HepG2 (cell line): Measurements from ENCODE around the gene ZBTB44. TPM values are rescaled to one million over a fixed set of nuclear protein-coding genes. Genes with fewer than 3 reads are reported as not detected.

Source experiments
- ATAC-seq: fragments of 200-7000 bp; cut with Tn5 transposase; 3 replicates; pipeline ENCODE4 v1.9.1; 2020; ENCODE audit warnings: mild to moderate bottlenecking, moderate library complexity
- BruUV-seq: library from RNA; stranded (reverse); fragments of 400-500 nt; replicated peaks from 2 replicates; lab custom pipeline; 2021; lab: Mats Ljungman, UMichigan
- CTCF ChIA-PET: fragments of 300-600 bp; formaldehyde crosslinking; extraction: SDS; loops from one replicate; lab custom pipeline; 2021; ENCODE audit warnings: low total read pairs, inconsistent platforms, low intra/inter-chr PET ratio; lab: Yijun Ruan, JAX
- POLR2A ChIA-PET: fragments of 350-600 bp; sonication (Branson Sonifier 250); formaldehyde crosslinking; loops from one replicate; lab custom pipeline; 2020; ENCODE audit warnings: antibody characterized with exemption, inconsistent platforms; lab: Yijun Ruan, JAX
- DNase-seq: peaks from one replicate; pipeline ENCODE4 v3.0.0-alpha.2; 2015; ENCODE audit warnings: low spot score
- FAIRE-seq: peaks from 3 replicates; lab custom pipeline; 2011; peaks lifted over from hg19 to GRCh38; lab: Jason Lieb, UNC
- H2AFZ ChIP-seq: one replicate; pipeline ENCODE4 v1.6.1; 2011; ENCODE audit warnings: low read length, inconsistent platforms
- H3K27ac ChIP-seq: fragments of 300-600 bp; 3 replicates; pipeline ENCODE4 v1.8.0; 2011; ENCODE audit warnings: mixed run types, mild to moderate bottlenecking, mixed read lengths, low read length, inconsistent platforms; ENCODE audit not compliant: insufficient read depth; ENCODE audit errors: extremely low read length
- H3K27me3 ChIP-seq, 2 experiments: fragments of 200-600 bp in 1 of 2; 2 replicates in 1 of 2; 3 replicates in 1 of 2; pipeline versions ENCODE4 v1.6.0 to v1.8.0; 2011; ENCODE audit warnings: low read length in 2 of 2, mild to moderate bottlenecking in 2 of 2, moderate library complexity in 2 of 2, inconsistent platforms in 1 of 2; ENCODE audit not compliant: insufficient read depth in 2 of 2, control insufficient read depth in 1 of 2
- H3K36me3 ChIP-seq, 2 experiments: fragments of 200-600 bp in 1 of 2; replicated peaks in 1 of 2; 2 replicates in 1 of 2; 3 replicates in 1 of 2; pipeline versions ENCODE4 v1.5.1 to v1.8.0; 2011; ENCODE audit warnings: low read length in 2 of 2, inconsistent platforms in 1 of 2; ENCODE audit not compliant: insufficient read depth in 2 of 2, control insufficient read depth in 1 of 2
- H3K4me1 ChIP-seq: 2 replicates; pipeline ENCODE4 v1.5.1; 2012; ENCODE audit warnings: low read length, inconsistent platforms; ENCODE audit not compliant: insufficient read depth
- H3K4me2 ChIP-seq: 2 replicates; pipeline ENCODE4 v1.6.0; 2011; ENCODE audit warnings: low read depth, low read length, inconsistent platforms
- H3K4me3 ChIP-seq, 3 experiments: fragments of 200-600 bp in 1 of 3; sonication (generic), shearing (Covaris generic) in 1 of 3; replicated peaks in 1 of 3; 2 replicates each; pipeline ENCODE4 v1.5.1; 2011 to 2016; ENCODE audit warnings: low read length in 3 of 3, inconsistent platforms in 2 of 3, low read depth in 2 of 3, mild to moderate bottlenecking in 2 of 3, control low read depth in 1 of 3, mixed read lengths in 1 of 3; ENCODE audit not compliant: insufficient read depth in 1 of 3
- H3K79me2 ChIP-seq: one replicate; pipeline ENCODE4 v1.6.1; 2011; ENCODE audit warnings: low read length, inconsistent platforms; ENCODE audit not compliant: insufficient read depth
- H3K9ac ChIP-seq: 2 replicates; pipeline ENCODE4 v1.6.0; 2011; ENCODE audit warnings: mild to moderate bottlenecking, low read depth, low read length, inconsistent platforms; ENCODE audit not compliant: insufficient read depth
- H3K9me3 ChIP-seq: 2 replicates; pipeline ENCODE4 v1.5.1; 2012; ENCODE audit warnings: mild to moderate bottlenecking, low read length
- H4K20me1 ChIP-seq: 2 replicates; pipeline ENCODE4 v1.6.0; 2011; ENCODE audit warnings: inconsistent platforms, mild to moderate bottlenecking, low read length, moderate library complexity; ENCODE audit not compliant: insufficient read depth
- ATRX ChIP-seq: sonication (generic); formaldehyde crosslinking; IDR thresholded peaks from 2 replicates; pipeline ENCODE4 v1.4.0; 2020; ENCODE audit warnings: missing genetic modification reagents, borderline replicate concordance
- DPF2 ChIP-seq: sonication (generic); formaldehyde crosslinking; IDR thresholded peaks from 2 replicates; pipeline ENCODE4 v1.4.0; 2020; ENCODE audit warnings: mild to moderate bottlenecking, low read depth, missing genetic modification reagents, borderline replicate concordance
- FIP1L1 ChIP-seq: fragments of 200-400 bp; formaldehyde crosslinking; IDR thresholded peaks from 2 replicates; pipeline ENCODE4 v1.6.1; 2018; ENCODE audit warnings: low read depth, mild to moderate bottlenecking, low read length, moderate library complexity, borderline replicate concordance; ENCODE audit not compliant: insufficient read depth
- KAT2B ChIP-seq: fragments of 150-350 bp; IDR thresholded peaks from 2 replicates; pipeline ENCODE4 v1.6.1; 2014; ENCODE audit warnings: low read depth, low read length, borderline replicate concordance
- ONECUT2 ChIP-seq: sonication (generic); formaldehyde crosslinking; IDR thresholded peaks from 2 replicates; pipeline ENCODE4 v1.4.0; 2020; ENCODE audit warnings: missing genetic modification reagents
- PHB2 ChIP-seq: fragments of 450-650 bp; IDR thresholded peaks from 2 replicates; pipeline ENCODE4 v1.6.1; 2018; ENCODE audit not compliant: partially characterized antibody
- ZBTB3 ChIP-seq: sonication (generic); formaldehyde crosslinking; IDR thresholded peaks from 2 replicates; pipeline ENCODE4 v1.4.0; 2020; ENCODE audit warnings: low read depth, mild to moderate bottlenecking, moderate library complexity, missing genetic modification reagents, borderline replicate concordance
- ZNF496 ChIP-seq: sonication (generic); formaldehyde crosslinking; IDR thresholded peaks from 2 replicates; pipeline ENCODE4 v1.8.1; 2023; ENCODE audit warnings: mild to moderate bottlenecking, moderate library complexity, missing genetic modification reagents; ENCODE audit not compliant: insufficient replicate concordance
- ZNF510 ChIP-seq: sonication (generic); formaldehyde crosslinking; IDR thresholded peaks from 2 replicates; pipeline ENCODE4 v1.4.0; 2020; ENCODE audit warnings: low read depth, mild to moderate bottlenecking, missing genetic modification reagents
- ZNF546 ChIP-seq: sonication (generic); formaldehyde crosslinking; conservative IDR thresholded peaks from 2 replicates; pipeline ENCODE4 v1.8.1; 2023; ENCODE audit warnings: mild to moderate bottlenecking, missing genetic modification reagents
- ZNF746 ChIP-seq: sonication (generic); formaldehyde crosslinking; IDR thresholded peaks from 2 replicates; pipeline ENCODE4 v1.8.0; 2022; ENCODE audit warnings: mild to moderate bottlenecking, missing genetic modification reagents
- WGBS: methylation state at CpG from one replicate; pipeline ENCODE4 v1.1.6; 2017; ENCODE audit warnings: low lambda C conversion rate; 5-methylcytosine and 5-hydroxymethylcytosine counted together
- in situ Hi-C: cut with HindIII; loops from 2 replicates; pipeline ENCODE4 v1.10.0; 2017; ENCODE audit warnings: low pct_unique_long_range_greater_than_20kb; ENCODE audit not compliant: extremely low pct_ligation_motif_present
- intact Hi-C: fragments of 100-400 bp; cut with micrococcal nuclease; formaldehyde crosslinking; loops from one replicate; pipeline ENCODE4 v1.10.0; 2022; ENCODE audit not compliant: unreplicated experiment
- polyA plus RNA-seq, 8 experiments: library from polyadenylated mRNA; depleted of rRNA in 3 of 8; stranded (reverse) in 7 of 8; unstranded in 1 of 8; fragments of >200 nt; fragmentation: Illumina TruSeq in 4 of 8; extraction: Trizol in 4 of 8; gene quantifications; 2 replicates each; pipeline versions ENCODE4 v1.2.1 to v1.2.3, GENCODE V29; 2011 to 2016; ENCODE audit warnings: low read depth in 4 of 8, missing spikeins in 1 of 8, mixed read lengths in 1 of 8; ENCODE audit not compliant: insufficient read depth in 1 of 8
- total RNA-seq, 5 experiments: library from RNA; depleted of rRNA; stranded (reverse); fragments of >200 nt; fragmentation: Illumina TruSeq; extraction: Trizol; gene quantifications; 2 replicates each; pipeline ENCODE4 v1.2.3, GENCODE V29; 2016; ENCODE audit warnings: low read depth in 1 of 5
- TF ChIP-seq, protein P1 (sequence below): sonication (generic); formaldehyde crosslinking; IDR thresholded peaks from 2 replicates; pipeline ENCODE4 v1.9.0; 2021; ENCODE audit warnings: missing genetic modification reagents, borderline replicate concordance
- TF ChIP-seq, protein P2 (sequence below): sonication (generic); formaldehyde crosslinking; IDR thresholded peaks from 2 replicates; pipeline ENCODE4 v1.5.1; 2020; ENCODE audit warnings: missing genetic modification reagents, mild to moderate bottlenecking, borderline replicate concordance
- TF ChIP-seq, protein P3 (sequence below): sonication (generic); formaldehyde crosslinking; IDR thresholded peaks from 2 replicates; pipeline ENCODE4 v1.5.0; 2020; ENCODE audit warnings: missing genetic modification reagents
- TF ChIP-seq, protein P4 (sequence below): IDR thresholded peaks from 2 replicates; pipeline ENCODE4 v1.6.1; 2016; ENCODE audit warnings: low read depth

Gene ZBTB44
- total and polyA plus RNA-seq, 2 of the 13 experiments (the other 11 are each of a cell fraction or from before 2014, with no cell fraction given) = 22.8 to 23.6 TPM

DNA sequence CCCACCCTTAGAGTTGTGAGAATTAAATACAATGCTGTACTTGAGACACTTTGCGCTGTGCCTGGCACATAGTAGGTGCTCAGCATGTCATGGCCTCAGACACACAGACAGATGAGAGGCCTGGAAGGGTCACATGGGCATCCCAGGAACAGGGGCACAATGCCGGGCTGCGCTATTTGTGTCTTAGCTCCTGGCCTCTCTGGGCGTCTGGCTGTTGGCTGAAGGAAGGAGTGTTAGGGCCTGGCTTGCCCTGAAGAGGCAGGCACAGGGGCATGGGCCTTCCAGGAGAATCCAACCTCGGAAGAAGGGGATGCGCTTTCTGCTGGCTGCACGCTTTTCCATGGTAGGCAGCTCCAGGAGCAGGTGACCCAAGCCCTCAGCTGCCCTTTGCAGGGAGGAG, 113.7 kb downstream of the ZBTB44 start (continued):
- TF ChIP-seq, protein P1, sequence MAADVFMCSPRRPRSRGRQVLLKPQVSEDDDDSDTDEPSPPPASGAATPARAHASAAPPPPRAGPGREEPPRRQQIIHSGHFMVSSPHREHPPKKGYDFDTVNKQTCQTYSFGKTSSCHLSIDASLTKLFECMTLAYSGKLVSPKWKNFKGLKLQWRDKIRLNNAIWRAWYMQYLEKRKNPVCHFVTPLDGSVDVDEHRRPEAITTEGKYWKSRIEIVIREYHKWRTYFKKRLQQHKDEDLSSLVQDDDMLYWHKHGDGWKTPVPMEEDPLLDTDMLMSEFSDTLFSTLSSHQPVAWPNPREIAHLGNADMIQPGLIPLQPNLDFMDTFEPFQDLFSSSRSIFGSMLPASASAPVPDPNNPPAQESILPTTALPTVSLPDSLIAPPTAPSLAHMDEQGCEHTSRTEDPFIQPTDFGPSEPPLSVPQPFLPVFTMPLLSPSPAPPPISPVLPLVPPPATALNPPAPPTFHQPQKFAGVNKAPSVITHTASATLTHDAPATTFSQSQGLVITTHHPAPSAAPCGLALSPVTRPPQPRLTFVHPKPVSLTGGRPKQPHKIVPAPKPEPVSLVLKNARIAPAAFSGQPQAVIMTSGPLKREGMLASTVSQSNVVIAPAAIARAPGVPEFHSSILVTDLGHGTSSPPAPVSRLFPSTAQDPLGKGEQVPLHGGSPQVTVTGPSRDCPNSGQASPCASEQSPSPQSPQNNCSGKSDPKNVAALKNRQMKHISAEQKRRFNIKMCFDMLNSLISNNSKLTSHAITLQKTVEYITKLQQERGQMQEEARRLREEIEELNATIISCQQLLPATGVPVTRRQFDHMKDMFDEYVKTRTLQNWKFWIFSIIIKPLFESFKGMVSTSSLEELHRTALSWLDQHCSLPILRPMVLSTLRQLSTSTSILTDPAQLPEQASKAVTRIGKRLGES = no peak
- no peak for TF ChIP-seq ZNF510 (CRISPR knock-in tag)
- TF ChIP-seq ATRX = no peak
- no peak for TF ChIP-seq FIP1L1

DNA sequence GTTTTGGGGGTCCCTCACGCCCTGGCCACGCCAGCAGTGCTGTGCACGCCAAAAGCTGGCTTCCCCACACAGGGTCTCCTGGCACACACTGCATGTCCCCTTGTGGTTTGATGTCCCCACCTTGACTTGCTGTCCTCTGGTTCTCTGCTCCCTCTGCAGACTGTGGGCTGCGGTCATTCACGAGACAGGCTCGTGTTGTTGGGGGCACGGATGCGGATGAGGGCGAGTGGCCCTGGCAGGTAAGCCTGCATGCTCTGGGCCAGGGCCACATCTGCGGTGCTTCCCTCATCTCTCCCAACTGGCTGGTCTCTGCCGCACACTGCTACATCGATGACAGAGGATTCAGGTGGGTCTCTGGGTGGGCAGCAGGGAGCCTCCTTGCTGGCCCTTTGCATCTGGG, 114.9 kb downstream of the ZBTB44 start:
- intact Hi-C loops = no loop called here
- no peaks in the 10 kb centered on the region for H3K27me3 ChIP-seq
- no peak overlapping the region for H3K9ac ChIP-seq
- no peaks in the 10 kb centered on the region for H3K9me3 ChIP-seq
- H3K4me3 ChIP-seq = no peak overlapping the region
- TF ChIP-seq ZNF746 (CRISPR knock-in tag) (no peak), ZNF496 (CRISPR knock-in tag) (no peak), ZNF546 (CRISPR knock-in tag) (no peak), PHB2 (no peak), ZBTB3 (CRISPR knock-in tag) (no peak), KAT2B (no peak), DPF2 (no peak), ONECUT2 (no peak)
- TF ChIP-seq, protein P2, sequence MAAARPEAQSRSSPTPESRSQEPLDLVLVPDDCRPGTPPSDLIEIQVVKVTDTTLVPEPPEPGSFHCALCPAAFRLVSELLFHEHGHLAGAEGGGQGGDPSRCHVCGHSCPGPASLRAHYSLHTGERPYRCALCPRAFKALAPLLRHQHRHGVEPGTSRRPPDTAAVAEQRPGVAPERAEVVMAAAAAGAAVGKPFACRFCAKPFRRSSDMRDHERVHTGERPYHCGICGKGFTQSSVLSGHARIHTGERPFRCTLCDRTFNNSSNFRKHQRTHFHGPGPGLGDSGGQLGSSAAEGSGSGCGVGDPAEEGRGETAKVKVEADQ = no peak
- TF ChIP-seq, protein P3, sequence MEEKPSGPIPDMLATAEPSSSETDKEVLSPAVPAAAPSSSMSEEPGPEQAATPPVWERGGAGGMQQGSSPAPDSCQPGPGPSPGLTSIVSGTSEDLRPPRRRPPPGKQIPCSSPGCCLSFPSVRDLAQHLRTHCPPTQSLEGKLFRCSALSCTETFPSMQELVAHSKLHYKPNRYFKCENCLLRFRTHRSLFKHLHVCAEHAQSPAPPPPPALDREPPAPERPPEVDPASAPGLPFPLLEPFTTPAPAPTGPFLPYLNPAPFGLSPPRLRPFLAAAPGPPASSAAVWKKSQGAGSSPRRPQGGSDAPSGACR = no peak
- TF ChIP-seq, protein P4, sequence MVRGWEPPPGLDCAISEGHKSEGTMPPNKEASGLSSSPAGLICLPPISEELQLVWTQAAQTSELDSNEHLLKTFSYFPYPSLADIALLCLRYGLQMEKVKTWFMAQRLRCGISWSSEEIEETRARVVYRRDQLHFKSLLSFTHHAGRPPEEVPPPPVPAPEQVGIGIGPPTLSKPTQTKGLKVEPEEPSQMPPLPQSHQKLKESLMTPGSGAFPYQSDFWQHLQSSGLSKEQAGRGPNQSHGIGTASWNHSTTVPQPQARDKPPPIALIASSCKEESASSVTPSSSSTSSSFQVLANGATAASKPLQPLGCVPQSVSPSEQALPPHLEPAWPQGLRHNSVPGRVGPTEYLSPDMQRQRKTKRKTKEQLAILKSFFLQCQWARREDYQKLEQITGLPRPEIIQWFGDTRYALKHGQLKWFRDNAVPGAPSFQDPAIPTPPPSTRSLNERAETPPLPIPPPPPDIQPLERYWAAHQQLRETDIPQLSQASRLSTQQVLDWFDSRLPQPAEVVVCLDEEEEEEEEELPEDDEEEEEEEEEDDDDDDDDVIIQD (CRISPR knock-in tag) = no peak
- ChIA-PET CTCF (no interaction called here), POLR2A (interaction anchor here (0.6 kb wide), 1 partner anchor 68 kb away, joined by 3 read pairs; no protein-coding TSS in a partner anchor)
- BruUV-seq = no TSS peak
- H3K79me2 ChIP-seq = no peaks in the 10 kb centered on the region
- H3K36me3 ChIP-seq = no peaks in the 10 kb centered on the region
- DNase-seq = no peak
- H3K27ac ChIP-seq = no peak overlapping the region
- FAIRE-seq = no peak
- H4K20me1 ChIP-seq = no peaks in the 10 kb centered on the region
- H3K4me1 ChIP-seq = no peaks in the 10 kb centered on the region
- no peak overlapping the region for H2AFZ ChIP-seq
- in situ Hi-C loops = loop anchor here (25.0 kb wide), 1 partner anchor 688 kb away; no protein-coding TSS in a partner anchor
- 87% methylated on average over 9 of the region's 12 CpGs for WGBS
- no peak overlapping the region for H3K4me2 ChIP-seq
- ATAC-seq = no peak
